Myometrial cell (primary cell): ENCODE results near the gene SRCAP. TPM values are rescaled to one million over a fixed set of nuclear protein-coding genes. Genes with fewer than 3 reads are reported as not detected.

Experiments used
- total RNA-seq: library from RNA; depleted of rRNA; stranded (reverse); fragments of >200 nt; gene quantifications from 2 replicates; pipeline ENCODE4 v1.2.3, GENCODE V29; 2015

Gene SRCAP
- 12.8 and 19.9 TPM in 2 replicates for total RNA-seq

DNA sequence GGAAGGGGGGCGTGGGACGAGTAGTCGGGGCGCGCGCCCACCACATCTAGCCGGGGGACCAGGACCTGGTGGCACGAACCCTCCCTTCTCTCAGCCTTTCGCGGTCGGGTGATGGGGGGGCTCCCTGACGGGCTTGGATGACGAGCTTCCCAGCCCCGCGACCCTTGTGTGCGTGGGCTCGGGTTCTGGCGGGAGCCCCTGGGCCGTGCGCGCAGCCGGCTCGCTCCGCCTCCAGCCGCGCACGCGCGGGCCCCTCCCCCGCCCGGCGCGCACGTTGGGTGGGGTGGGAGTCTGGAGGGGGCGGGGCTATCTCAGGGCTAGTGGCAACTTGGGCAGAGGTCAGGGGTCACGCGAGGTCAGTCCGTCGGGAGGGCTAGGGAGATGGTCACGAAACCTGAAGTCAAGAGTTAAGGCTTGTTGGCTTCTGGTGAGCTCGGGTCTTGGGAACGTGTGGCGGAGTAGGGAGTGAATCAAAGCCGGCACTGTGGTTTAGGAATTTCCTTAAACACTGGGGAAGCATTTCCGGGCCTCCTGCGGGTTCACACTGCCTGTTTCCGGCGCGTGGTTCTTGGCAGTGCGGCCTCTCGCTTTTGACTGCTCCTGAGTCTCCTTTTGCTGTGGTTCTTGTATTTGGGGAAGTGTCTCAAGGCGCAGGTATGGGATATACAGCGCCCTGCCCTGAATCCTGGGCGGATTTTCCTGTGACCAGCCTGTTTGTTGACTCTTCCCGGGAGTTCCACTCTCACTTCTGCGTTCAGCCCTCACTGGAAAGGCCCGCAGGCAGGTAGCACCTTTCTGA is at the start of gene SRCAP:
Gene SRCAP (plus strand): TSS at position 356 of the 799 bp plus-strand sequence. CDS start 1,654 bp downstream, outside the sequence.

DNA sequence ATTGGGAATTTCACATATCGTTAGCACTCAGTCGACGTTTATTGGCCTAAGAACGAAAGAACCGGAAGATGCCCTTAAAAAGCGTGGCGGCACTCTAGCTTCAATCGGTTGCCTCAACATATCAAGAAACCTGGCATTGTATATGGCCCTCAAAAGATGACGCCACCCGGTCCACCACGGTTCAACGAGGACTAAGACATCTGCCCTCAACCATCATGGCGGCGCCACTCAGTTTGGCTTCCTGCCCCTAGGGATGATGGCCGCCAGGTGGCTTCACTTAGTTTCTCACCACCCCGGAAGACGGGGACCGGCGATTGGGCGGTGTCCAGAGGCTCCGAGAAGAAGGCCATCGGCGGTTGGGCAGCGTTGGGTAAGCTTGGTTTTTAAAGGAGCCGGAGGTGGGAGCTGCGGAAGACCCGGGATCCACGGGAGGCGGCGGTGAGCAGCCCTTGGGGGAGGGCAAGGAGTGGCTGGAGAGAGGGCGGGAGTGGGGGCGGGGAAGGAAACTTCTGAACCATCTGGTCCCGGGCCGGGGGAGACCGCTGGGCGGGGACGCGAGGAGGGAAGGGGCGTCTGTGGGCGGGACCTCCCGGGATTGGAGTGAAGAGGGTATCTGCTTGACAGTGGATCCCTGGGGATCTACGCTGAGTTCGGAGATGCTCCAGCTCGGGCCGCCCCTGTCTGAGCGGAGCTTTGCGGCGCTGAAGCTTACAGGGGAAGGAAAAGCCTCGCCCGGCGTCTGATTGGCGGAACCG is 48.4 kb upstream of the SRCAP start, which contains the start of gene PRR14:
Gene PRR14 (plus strand): TSS at position 592 of the 755 bp plus-strand sequence. CDS start 686 bp downstream, outside the sequence.

DNA sequence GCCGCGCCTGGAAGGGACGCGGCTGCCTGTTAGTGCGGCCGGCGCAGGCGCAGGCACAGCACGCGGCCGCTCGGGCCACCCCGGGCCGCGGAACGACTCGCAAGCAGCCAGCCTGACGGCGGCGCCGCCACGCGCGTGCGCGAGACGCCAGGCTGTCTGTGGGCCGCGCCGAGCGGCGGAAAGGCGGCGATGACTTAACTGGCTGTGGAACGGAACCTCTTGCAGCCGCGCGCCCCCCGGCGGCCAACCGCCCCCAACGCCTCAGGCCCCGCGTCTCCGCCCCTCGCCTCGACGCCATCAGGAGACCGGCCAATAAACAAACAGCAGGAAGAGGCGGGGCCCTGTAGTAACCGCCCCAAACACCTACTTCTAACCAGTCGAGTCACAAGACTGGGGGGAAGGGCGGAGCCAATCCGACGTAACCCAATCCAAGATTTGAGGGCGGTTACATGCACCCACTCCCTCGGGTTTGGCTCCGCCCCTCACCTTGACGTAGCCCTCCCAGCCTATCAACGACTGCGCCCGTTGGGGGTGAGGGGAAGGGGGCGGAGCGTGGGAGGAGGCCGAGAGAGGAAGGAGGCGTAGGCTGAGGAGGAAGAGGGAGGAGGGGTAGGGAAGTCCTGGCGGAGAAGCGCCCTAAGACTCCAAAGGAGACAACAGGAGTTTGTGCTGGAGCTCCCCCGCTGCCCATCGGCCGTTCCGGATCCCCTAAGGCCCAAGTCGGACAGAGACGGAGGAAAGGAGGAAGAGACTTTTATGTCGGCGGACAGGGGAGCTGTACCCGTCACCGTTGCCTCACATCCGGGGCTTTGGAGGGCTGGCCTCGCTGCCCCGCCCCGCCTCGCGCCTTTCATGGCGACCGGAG is 40.9 kb upstream of the SRCAP start, which contains the start of gene FBRS:
Gene FBRS (plus strand): TSS at position 566 of the 865 bp plus-strand sequence. CDS start 1,088 bp downstream, outside the sequence.

DNA sequence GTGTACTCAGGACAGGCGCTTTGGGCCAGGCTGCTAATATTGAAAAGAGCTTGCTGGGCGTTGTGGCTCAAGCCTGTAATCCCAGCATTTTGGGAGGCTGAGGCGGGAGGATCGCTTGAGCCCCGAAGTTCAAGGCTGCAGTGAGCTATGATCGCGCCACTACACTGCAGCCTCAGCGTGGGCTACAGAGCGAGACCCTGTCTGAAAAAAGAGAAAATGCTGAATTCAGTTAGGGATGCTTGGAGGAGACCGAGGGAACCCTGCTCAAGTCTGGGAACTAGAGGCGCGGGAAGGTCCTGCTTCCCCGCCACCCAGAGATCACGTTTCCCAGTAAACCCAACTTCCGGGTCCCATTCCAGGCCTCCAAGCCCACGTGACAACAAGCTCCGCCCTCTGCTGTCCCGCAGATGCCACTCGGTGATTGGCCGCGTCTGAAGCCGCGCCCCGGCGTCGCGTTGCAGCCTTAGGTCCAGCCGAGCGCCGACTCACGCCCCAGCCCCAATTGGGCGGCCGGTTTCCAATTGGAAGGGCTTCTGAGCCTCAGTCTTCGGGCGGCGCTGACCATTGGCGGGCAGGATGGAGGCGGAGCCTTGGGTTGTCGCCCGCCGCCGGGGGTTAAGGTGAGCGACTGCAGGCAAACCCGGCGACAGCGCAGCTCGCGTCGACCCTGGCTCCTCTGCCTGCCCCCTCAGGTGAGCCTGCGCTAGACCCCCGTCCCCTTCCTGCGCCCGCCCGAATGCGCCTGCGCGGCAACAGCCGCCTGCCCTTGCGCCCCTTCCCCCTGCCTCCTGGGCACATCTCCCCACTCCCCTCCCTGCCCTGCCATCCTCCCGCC is 49.0 kb downstream of the SRCAP start, which contains the start of gene PHKG2:
Gene PHKG2 (plus strand): TSS at position 627 of the 835 bp plus-strand sequence. CDS start 396 bp downstream, outside the sequence.

DNA sequence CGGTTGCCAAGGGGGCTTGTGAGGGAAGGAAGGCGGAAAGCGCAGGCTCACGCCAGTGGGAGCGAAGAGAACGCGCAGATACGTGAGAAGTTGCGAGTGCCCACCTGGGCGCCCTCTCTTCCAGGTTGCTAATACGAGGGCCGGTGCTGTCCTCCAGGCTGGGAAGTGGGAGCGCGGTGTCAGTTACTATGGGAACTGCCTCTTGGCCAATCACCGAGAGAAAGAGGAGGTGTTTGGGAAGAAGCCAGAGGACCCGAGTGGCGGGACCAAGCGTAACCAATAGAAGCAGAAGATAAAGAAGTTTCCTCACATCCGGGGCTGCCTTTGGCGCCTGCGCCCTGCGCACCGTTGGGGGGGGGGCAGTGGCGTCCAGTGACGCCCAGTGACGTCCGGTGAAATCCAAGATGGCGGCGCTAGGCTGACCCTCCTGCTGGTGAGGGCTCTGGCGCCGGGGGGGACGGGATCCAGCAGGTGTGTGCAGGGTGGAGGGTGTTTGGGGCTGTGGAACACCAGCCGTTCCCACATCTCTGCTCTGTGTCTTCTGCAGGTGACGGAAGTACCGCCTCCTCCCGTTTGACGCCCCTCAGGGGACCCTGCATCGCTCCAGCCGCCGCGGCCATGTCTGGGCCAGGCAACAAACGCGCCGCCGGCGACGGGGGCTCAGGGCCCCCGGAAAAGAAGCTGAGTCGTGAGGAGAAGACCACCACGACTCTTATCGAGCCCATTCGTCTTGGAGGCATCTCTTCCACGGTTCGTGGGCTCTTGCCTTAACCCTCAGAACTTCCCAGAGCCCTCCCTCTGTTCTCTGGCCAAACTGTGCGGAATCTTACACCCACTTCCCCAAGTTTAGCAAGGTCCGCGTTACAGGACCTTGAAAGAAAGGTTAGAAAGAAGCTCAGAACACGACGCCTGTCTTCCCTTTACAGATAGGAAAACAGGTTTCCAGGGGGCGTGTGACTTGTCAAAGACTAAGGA is 63.2 kb downstream of the SRCAP start, which contains the start of the genes CFAP119 and RNF40:
Gene CFAP119 (minus strand): TSS at position 135 of the 975 bp plus-strand sequence. CDS start 314 bp downstream, outside the sequence.
Gene RNF40 (plus strand): TSS at position 395 of the 975 bp plus-strand sequence. CDS start 224 bp downstream, at position 619.

DNA sequence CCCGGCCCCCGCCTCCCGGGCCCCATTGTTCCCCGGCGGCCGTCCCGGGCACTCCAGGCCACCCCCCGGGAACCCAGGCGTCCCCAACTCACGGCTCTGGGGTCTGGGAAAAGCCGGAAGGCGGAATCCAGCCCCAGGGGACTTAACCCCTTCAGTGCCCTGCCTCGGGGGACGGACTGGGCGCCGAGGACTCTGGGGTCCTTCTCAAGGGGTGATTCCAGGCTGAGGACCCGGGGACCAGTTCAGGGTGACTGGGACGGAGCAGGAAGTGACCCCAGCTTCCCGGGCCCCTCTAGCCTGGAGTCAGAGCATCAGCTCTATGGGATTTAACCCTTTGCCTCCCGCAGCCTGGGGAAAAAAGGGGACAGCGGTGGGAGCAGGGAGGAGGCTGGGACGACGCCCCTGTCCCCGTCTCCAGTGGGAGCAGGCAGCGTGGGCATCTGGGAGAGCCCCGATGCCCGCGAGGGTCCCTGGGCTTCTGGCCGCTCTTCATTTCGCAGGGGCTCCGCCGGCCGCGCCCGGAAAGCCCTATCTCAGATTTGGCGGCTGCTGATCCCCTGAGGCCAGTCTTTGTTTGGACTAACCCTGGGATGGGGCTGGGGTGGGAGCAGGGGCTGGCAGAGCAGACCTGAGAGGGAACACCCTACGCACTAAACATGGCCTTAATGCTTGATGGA is 88.1 kb downstream of the SRCAP start, which contains the start of gene ZNF629:
Gene ZNF629 (minus strand): TSS at position 270 of the 677 bp plus-strand sequence. CDS start 2,723 bp downstream, outside the sequence.

Other genes starting within 250 kb of the SRCAP start
- not detected in 2 replicates for gene ITGAL, start 226.4 kb upstream of the SRCAP start, total RNA-seq
- gene ZNF768, start 172.6 kb upstream of the SRCAP start, total RNA-seq: 21.9 and 29.4 TPM in 2 replicates
- gene ZNF747, start 164.3 kb upstream of the SRCAP start, total RNA-seq: 8.7 and 14.1 TPM in 2 replicates
- 5.5 and 6.2 TPM in 2 replicates for gene ZNF764, start 140.8 kb upstream of the SRCAP start, total RNA-seq
- 17.6 and 21.8 TPM in 2 replicates for gene ZNF688, start 127.5 kb upstream of the SRCAP start, total RNA-seq
- 3.7 and 23.6 TPM in 2 replicates for gene ZNF785, start 113.5 kb upstream of the SRCAP start, total RNA-seq
- 7.4 and 9.8 TPM in 2 replicates for gene ZNF689, start 88.8 kb upstream of the SRCAP start, total RNA-seq
- 9.5 and 19.3 TPM in 2 replicates for gene PRR14, start 48.2 kb upstream of the SRCAP start, total RNA-seq
- gene FBRS, start 40.7 kb upstream of the SRCAP start, total RNA-seq: 23.1 and 30.5 TPM in 2 replicates
- gene PHKG2, start 49.3 kb downstream of the SRCAP start, total RNA-seq: 38.6 and 46.6 TPM in 2 replicates
- 4.6 and 6.9 TPM in 2 replicates for gene CFAP119, start 62.9 kb downstream of the SRCAP start, total RNA-seq
- gene RNF40, start 63.2 kb downstream of the SRCAP start, total RNA-seq: 80.1 and 86.3 TPM in 2 replicates
- gene ZNF629, start 88.0 kb downstream of the SRCAP start, total RNA-seq: 11.3 and 13.8 TPM in 2 replicates
- gene BCL7C, start 194.9 kb downstream of the SRCAP start, total RNA-seq: 77.8 and 85.3 TPM in 2 replicates
- gene CTF1, start 197.4 kb downstream of the SRCAP start, total RNA-seq: 3.9 and 11.2 TPM in 2 replicates
- 26.6 and 34.0 TPM in 2 replicates for gene FBXL19, start 224.4 kb downstream of the SRCAP start, total RNA-seq
- gene ORAI3, start 249.9 kb downstream of the SRCAP start, total RNA-seq: 65.9 and 71.5 TPM in 2 replicates